ENCODE measurements around the gene ZNF354C.
"Not testable (repeated sequence)": the region's sequence is repeated elsewhere in the genome, so short reads cannot be mapped to it uniquely, and the experiment has no call there.

Gene ZNF354C

GRCh38 chr5:179060116-179061008 lies at the start of gene ZNF354C:
ZNF354C (plus strand) TSS chr5:179060373; CDS start chr5:179062069, 1,696 bp downstream.
- DNase-seq (ENCODE audit: low spot score): peak; percentile 81

- DNase-seq (ENCODE audit: low spot score): peak; percentile 95
These were observed 36.5 kb upstream of the ZNF354C start, which contains the start of gene ZNF879 for GRCh38 chr5:179023528-179024189. ZNF879 (plus strand) TSS chr5:179023804; CDS start chr5:179025005, 1,201 bp downstream.

- DNase-seq (ENCODE audit: low spot score): no peak
These were observed 27.1 kb upstream of the ZNF354C start for GRCh38 chr5:179033004-179033580.

DNA sequence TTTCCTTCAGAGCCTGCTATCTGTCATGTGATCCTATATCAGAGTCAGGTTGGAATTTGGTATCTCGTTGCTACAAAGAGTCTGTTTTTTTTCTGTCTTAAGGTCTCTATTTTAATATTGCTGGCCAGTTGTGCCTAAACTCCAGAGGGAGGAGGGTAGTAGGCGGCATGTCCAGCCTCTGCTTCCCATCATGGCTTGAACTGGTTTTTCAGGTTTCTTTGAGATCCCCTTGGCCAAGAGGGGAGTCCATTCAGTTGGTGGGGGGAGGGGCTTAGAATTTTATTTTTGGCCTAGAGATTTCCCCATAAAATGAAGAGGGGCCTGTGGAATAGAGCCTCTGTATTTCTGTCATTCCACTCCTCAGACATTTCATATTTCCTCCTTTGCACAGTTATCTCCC lies 15.4 kb upstream of the ZNF354C start:
- no peak for DNase-seq (ENCODE audit: low spot score)

DNA sequence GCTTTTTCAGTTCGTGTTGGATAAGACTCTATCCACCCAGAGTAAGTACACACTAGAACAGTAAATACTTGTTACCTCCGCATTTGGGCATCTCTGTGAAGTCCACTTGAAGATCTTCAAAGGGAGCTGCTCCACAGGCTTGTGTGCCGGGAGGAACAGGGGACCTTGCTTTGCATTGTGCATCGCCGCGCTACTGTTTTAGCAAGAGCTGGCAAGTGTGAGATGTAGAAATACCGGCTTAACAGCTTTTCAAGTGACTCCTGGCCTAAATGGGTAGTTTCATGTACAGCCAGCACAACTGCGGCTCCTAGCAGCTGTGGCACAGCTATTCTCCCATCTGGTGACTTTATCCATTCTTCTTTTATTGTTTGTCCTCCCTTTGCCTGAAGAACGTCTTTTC lies 8.4 kb upstream of the ZNF354C start:
- DNase-seq (ENCODE audit: low spot score): no peak

- no peak for DNase-seq (ENCODE audit: low spot score)
These were observed 6.0 kb upstream of the ZNF354C start for GRCh38 chr5:179054036-179054785.

DNA sequence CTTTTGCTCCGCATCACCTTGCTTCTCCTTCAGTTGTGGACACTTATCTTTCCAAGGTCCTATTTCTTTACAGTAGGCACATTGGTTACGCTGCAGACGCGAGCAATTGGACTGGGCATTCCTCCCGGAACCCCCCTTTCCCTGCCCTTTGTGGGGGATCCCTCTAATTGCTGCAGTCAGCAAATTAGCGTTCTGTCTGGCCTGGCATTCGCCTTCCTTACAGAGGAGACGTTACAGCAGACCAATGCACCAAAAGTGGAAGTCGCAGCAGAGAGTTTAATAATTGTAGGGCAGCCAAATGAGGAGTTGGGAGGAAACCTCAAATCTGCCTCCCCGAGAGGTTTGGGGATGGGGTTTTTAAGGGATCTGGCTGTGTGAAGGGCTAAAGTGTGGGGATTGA lies 5.3 kb upstream of the ZNF354C start:
- no peak for DNase-seq (ENCODE audit: low spot score)

- no peak for DNase-seq (ENCODE audit: low spot score)
These were observed 4.7 kb upstream of the ZNF354C start for GRCh38 chr5:179055436-179055835.

GRCh38 chr5:179055841-179056240 lies 4.3 kb upstream of the ZNF354C start:
- no peak for DNase-seq (ENCODE audit: low spot score)

GRCh38 chr5:179061025-179061424 lies 852 bp downstream of the ZNF354C start:
- no peak for DNase-seq (ENCODE audit: low spot score)

GRCh38 chr5:179065703-179066102 lies 5.5 kb downstream of the ZNF354C start:
- no peak for DNase-seq (ENCODE audit: low spot score)

DNA sequence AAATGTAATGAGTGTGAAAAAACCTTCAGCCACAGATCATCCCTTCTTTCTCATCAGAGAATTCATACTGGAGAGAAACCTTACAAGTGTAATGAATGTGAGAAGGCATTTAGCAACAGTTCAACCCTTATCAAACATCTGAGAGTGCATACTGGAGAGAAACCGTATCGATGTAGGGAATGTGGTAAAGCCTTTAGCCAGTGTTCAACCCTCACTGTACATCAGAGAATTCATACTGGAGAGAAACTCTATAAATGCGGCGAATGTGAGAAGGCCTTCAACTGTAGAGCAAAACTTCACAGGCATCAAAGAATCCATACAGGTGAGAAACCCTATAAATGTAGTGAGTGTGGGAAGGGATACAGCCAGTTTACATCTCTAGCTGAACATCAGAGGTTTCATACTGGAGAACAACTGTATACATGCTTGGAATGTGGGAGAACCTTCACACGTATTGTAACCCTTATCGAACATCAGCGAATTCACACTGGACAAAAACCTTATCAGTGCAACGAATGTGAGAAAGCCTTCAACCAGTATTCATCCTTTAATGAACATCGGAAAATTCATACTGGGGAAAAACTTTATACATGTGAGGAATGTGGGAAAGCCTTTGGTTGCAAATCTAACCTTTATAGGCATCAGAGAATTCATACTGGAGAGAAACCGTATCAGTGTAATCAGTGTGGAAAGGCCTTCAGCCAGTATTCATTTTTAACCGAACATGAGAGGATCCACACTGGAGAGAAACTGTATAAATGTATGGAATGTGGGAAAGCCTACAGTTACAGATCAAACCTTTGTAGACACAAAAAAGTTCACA lies 19.2 kb downstream of the ZNF354C start:
- DNase-seq (ENCODE audit: low spot score): no peak

GRCh38 chr5:179080724-179081123 lies 20.6 kb downstream of the ZNF354C start:
- DNase-seq (ENCODE audit: low spot score): no peak

- no peak for DNase-seq (ENCODE audit: low spot score)
These were observed 29.3 kb downstream of the ZNF354C start for GRCh38 chr5:179089502-179089901.

GRCh38 chr5:179101282-179101681 lies 41.1 kb downstream of the ZNF354C start:
- not testable (repeated sequence) for DNase-seq (ENCODE audit: low spot score)

GRCh38 chr5:179110528-179110927 lies 50.4 kb downstream of the ZNF354C start:
- DNase-seq (ENCODE audit: low spot score): no peak

- DNase-seq (ENCODE audit: low spot score): no peak
These were observed 51.4 kb downstream of the ZNF354C start for GRCh38 chr5:179111267-179112207.

DNA sequence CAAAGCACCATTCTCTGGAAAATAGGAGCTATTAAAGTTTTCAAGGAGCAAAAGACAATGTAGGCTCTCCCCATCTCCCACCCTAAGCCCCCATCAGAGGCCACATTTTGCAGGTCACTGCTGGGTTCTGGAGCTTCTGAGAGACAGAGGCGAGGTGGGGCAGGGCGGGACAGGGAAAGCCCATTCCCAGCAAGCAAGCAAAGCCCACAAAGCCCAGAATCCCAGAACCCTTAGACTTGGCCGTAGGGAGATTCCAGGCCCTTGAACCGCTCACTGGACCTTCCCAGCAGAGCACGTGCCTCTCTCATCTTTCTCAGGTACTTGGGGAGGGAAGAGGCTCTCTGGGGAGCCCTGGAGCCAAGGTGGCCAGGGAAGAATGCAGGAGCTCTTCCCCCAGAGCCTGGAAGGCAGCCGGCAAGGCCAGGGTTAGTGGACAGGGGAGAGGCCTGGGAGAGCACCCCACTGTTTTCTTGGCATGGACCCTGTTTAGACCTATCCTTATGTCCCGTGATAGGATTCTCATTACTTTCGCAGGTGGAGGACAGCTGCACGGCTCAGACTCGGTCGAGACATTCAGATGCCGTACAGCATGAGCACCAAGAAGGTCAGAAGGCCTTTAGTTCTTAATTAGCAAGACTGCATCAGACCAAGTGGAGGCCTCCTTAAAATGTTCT lies 52.4 kb downstream of the ZNF354C start:
- DNase-seq (ENCODE audit: low spot score): no peak

DNA sequence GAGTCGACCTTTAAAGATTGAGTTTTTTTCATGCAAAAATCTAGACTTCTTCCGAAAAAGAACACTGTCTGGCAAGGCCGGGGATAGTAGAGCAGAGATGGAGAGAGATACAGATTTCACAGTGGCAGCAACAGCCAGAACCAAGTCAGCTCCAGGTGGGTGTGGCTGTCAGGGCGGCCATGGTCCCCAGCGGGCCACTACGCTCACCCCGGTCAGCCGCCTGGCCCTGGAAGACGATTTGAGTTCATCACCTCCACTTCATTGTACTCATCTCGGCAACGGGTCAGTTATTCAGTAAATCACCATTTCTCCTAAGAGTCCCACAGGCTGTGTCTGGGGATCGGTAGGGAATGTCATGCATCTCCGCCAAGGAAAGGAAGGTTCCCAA lies 53.0 kb downstream of the ZNF354C start:
- no peak for DNase-seq (ENCODE audit: low spot score)

Data from kidney tubule cell (primary cell).